Measurements from ENCODE around the gene STARD3. TPM values are rescaled to one million over a fixed set of nuclear protein-coding genes. Genes with fewer than 3 reads are reported as not detected.
"Not testable (repeated sequence)": the region's sequence is repeated elsewhere in the genome, so short reads cannot be mapped to it uniquely, and the experiment has no call there.

The STARD3 gene
- total RNA-seq (10 to 100 TPM; 34.5 to 49.4 (median 44.3) TPM), polyA plus RNA-seq (10 to 100 TPM; 42.1 to 55.9 TPM)
- long read RNA-seq, donor 1, transcript STARD3-202 (14 exons, 1,949 nt), result minor isoform, 5 of 335 reads
- long read RNA-seq, donor 1, transcript STARD3-201 (15 exons, 2,132 nt), result major isoform, 189 of 335 reads
- long read RNA-seq, donor 1, partial matches to known transcripts, result 48 of 335 reads
- long read RNA-seq, donor 1, other reads (novel, unspliced or antisense), result 90 of 335 reads
- long read RNA-seq, donor 2, transcript STARD3-201 (15 exons, 2,132 nt), result major isoform, 9 of 18 reads
- long read RNA-seq, donor 2, partial matches to known transcripts, result 9 of 18 reads
- long read RNA-seq, donor 2, other reads (novel, unspliced or antisense), result 0 of 18 reads
- long read RNA-seq, donor 3, transcript STARD3-201 (15 exons, 2,132 nt), result major isoform, 54 of 88 reads
- long read RNA-seq, donor 3, partial matches to known transcripts, result 13 of 88 reads
- long read RNA-seq, donor 3, other reads (novel, unspliced or antisense), result 20 of 88 reads

- intact Hi-C loops (cut with DNase I), result no loop called here
- WGBS, 3 donors, result 0 to 1% (median 0%) methylated on average over 59 to 69 of the region's 69 CpGs
- H3K27me3 ChIP-seq, result no peaks in the 10 kb centered on the region
- TF ChIP-seq POLR2A (IDR thresholded peaks at IDR 0.05) (peak; percentile 57), EP300 (IDR thresholded peaks at IDR 0.05) (no peak)
- TF ChIP-seq, protein P1, sequence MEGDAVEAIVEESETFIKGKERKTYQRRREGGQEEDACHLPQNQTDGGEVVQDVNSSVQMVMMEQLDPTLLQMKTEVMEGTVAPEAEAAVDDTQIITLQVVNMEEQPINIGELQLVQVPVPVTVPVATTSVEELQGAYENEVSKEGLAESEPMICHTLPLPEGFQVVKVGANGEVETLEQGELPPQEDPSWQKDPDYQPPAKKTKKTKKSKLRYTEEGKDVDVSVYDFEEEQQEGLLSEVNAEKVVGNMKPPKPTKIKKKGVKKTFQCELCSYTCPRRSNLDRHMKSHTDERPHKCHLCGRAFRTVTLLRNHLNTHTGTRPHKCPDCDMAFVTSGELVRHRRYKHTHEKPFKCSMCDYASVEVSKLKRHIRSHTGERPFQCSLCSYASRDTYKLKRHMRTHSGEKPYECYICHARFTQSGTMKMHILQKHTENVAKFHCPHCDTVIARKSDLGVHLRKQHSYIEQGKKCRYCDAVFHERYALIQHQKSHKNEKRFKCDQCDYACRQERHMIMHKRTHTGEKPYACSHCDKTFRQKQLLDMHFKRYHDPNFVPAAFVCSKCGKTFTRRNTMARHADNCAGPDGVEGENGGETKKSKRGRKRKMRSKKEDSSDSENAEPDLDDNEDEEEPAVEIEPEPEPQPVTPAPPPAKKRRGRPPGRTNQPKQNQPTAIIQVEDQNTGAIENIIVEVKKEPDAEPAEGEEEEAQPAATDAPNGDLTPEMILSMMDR (IDR thresholded peaks at IDR 0.05), result peak in 1 of 3 donors; percentile 38
- H3K36me3 ChIP-seq, result no peaks in the 10 kb centered on the region
- peak; percentile 90 to 95 (median 93) for DNase-seq
- no peaks in the 10 kb centered on the region for H3K9me3 ChIP-seq
- H3K27ac ChIP-seq, result peak within 1 kb of the TSS; percentile 88 to 93
- peaks cover 15% of the 10 kb centered on the region for H3K4me1 ChIP-seq (ENCODE audit: insufficient read depth)
- peak within 1 kb of the TSS; percentile 87 for H3K4me3 ChIP-seq
These were observed at the start of gene STARD3 for GRCh38 chr17:39636927-39637736. TSS of gene STARD3 (plus strand) at chr17:39637144. CDS start at chr17:39653532, 16,388 bp downstream.

DNA sequence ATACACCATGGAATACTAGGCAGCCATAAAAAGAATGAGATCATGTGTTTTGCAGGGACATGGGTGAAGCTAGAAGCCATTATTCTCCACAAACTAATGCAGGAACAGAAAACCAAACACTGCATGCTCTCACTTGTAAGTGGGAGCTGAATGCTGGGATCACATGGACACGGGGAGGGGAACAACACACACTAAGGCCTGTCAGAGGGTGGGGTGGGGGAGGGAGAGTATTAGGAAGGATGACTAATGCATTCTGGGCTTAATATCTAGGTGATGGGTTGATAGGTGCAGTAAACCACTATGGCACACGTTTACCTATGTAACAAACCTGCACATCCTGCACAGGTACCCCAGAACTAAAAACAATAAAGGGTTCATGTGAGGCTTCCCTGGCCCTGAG is 46.8 kb upstream of the STARD3 start:
- H3K36me3 ChIP-seq; DNase-seq; H3K9me3 ChIP-seq; H3K27me3 ChIP-seq; H3K27ac ChIP-seq; H3K4me3 ChIP-seq; intact Hi-C loops (cut with DNase I); H3K4me1 ChIP-seq (ENCODE audit: insufficient read depth): not testable (repeated sequence)
- WGBS, 3 donors, result 46 to 67% (median 62%) methylated on average over 2 of the region's 2 CpGs

DNA sequence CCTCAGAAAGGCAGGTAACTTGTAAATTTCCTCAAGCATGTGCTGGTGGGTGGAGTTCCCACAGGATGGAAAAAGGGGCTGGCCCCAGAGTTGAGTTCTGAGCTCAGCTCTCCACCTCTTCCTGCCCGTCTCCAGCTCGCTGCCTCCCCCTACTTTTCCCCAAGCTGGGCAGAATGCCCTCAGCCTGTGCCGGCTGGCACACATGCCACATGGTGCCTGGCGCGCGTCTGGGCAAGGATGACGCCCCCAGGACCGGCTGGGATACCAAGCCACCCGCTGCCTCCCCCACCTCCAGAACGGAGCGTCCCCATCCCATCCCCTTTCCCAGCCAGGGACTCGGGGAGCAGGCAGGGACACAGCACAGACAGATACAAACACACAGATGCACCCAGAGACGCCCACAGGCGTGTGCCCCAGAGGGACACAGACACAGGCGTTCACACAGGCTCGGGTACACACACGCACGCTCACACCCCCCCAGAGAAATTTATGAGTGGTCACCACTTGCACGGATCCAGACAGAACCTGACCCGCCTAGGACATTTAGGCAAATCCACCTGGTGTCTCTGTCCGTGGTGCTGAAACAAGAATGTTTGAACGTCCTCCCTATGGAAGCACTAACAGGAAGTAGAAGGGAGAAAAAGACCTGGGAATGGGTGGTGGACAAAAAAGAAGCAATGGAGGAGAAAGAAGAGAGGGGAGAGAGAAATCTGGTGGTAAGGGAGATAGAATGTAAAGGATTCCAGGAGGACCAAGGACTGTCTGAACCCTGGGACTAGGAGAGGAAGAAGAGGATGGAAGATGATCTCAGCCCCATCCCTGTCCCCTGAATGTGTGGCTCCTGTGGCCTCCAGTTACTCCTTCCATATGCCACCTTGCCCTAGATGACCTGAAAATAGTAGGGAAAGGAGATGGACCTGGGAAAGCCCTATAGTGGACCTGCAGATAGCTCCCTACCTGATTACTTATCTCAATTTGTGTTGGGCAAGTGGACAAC is 44.7 kb upstream of the STARD3 start:
- H3K27me3 ChIP-seq, result no peaks in the 10 kb centered on the region
- 2 to 6% (median 2%) methylated on average over 22 of the region's 22 CpGs for WGBS, 3 donors
- no peak overlapping the region for H3K27ac ChIP-seq

DNA sequence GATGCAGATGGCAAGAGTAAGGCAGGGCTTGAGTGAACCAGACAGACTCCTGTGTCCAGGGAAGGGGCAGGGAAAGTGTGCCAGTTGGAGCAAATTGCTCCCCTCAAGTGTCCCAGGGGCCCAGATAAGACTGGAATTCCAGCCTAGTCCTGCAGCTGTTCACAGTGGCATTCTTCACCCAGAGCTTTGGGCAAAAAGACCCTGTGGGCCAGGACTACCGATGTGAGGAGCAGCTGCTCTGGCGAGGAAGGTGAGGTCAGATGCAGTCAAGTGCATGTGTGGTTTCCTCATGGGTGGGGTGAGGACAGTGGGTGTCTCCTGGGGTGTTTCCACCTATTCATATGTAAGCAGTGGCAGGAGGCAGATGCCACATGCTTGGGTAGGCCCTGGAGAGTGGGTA is 43.6 kb upstream of the STARD3 start:
- no peaks in the 10 kb centered on the region for H3K27me3 ChIP-seq
- TF ChIP-seq, protein P1 (IDR thresholded peaks at IDR 0.05), result no peak
- TF ChIP-seq POLR2A (IDR thresholded peaks at IDR 0.05) (no peak), EP300 (IDR thresholded peaks at IDR 0.05) (no peak)

More for the DNA sequence above, 44.7 kb upstream of the STARD3 start:
- intact Hi-C loops (cut with DNase I), result no loop called here
- Histone ChIP-seq H3K36me3 (no peaks in the 10 kb centered on the region), H3K4me1 (ENCODE audit: insufficient read depth) (no peaks in the 10 kb centered on the region), H3K9me3 (no peaks in the 10 kb centered on the region), H3K4me3 (no peak overlapping the region)
- peak in 1 of 5 donors; percentile 19 for DNase-seq
- TF ChIP-seq POLR2A (IDR thresholded peaks at IDR 0.05), result no peak
- TF ChIP-seq, protein P1 (IDR thresholded peaks at IDR 0.05), result no peak
- TF ChIP-seq EP300 (IDR thresholded peaks at IDR 0.05), result no peak

More for the DNA sequence above, 43.6 kb upstream of the STARD3 start:
- DNase-seq, result no peak
- Histone ChIP-seq H3K4me1 (ENCODE audit: insufficient read depth) (no peaks in the 10 kb centered on the region), H3K9me3 (no peaks in the 10 kb centered on the region), H3K27ac (no peak overlapping the region), H3K36me3 (no peaks in the 10 kb centered on the region), H3K4me3 (no peak overlapping the region)
- intact Hi-C loops (cut with DNase I), result no loop called here
- 82 to 92% (median 82%) methylated on average over 2 of the region's 2 CpGs for WGBS, 3 donors

All from ovary (tissue), 10 donors.